Neural crest cell (in vitro differentiated cells): ENCODE measurements around the gene CIB2. TPM values are rescaled to one million over a fixed set of nuclear protein-coding genes. Genes with fewer than 3 reads are reported as not detected.

Experiments
- DNase-seq: peaks from one replicate; pipeline ENCODE4 v3.0.0; 2021; ENCODE audit warnings: low read depth, mixed read lengths, low spot score
- H3K27ac Mint-ChIP-seq: one replicate; pipeline ENCODE4 v1.8.0; 2021; ENCODE audit warnings: mild to moderate bottlenecking, mixed read lengths; ENCODE audit not compliant: unreplicated experiment
- H3K27me3 Mint-ChIP-seq: 2 replicates; pipeline ENCODE4 v1.8.0; 2021; ENCODE audit warnings: low read depth, mild to moderate bottlenecking, mixed read lengths
- H3K36me3 Mint-ChIP-seq: 2 replicates; pipeline ENCODE4 v1.8.0; 2021; ENCODE audit warnings: low read depth, mild to moderate bottlenecking, mixed read lengths
- H3K4me1 Mint-ChIP-seq: 2 replicates; pipeline ENCODE4 v1.8.0; 2021; ENCODE audit warnings: mixed read lengths
- H3K4me3 Mint-ChIP-seq: one replicate; pipeline ENCODE4 v1.8.0; 2021; ENCODE audit warnings: mild to moderate bottlenecking, mixed read lengths
- H3K9me3 Mint-ChIP-seq: 2 replicates; pipeline ENCODE4 v1.8.0; 2021; ENCODE audit warnings: mixed read lengths
- long read RNA-seq: library from polyadenylated mRNA; unstranded; transcript quantifications from one replicate; pipeline ENCODE4 v2.0.0, GENCODE V29; 2020
- total RNA-seq: library from RNA; stranded (reverse); gene quantifications from 2 replicates; pipeline ENCODE4 v1.2.1, GENCODE V29; 2021
- TF ChIP-seq, protein P1 (sequence below): fragments of 200-600 bp; sonication (generic); conservative IDR thresholded peaks from 2 replicates; pipeline ENCODE4 v1.5.0; 2021; ENCODE audit warnings: antibody characterized with exemption, mild to moderate bottlenecking

Gene CIB2
- total RNA-seq = 36.5 and 37.7 TPM in 2 replicates
- long read RNA-seq = 0 reads

DNA sequence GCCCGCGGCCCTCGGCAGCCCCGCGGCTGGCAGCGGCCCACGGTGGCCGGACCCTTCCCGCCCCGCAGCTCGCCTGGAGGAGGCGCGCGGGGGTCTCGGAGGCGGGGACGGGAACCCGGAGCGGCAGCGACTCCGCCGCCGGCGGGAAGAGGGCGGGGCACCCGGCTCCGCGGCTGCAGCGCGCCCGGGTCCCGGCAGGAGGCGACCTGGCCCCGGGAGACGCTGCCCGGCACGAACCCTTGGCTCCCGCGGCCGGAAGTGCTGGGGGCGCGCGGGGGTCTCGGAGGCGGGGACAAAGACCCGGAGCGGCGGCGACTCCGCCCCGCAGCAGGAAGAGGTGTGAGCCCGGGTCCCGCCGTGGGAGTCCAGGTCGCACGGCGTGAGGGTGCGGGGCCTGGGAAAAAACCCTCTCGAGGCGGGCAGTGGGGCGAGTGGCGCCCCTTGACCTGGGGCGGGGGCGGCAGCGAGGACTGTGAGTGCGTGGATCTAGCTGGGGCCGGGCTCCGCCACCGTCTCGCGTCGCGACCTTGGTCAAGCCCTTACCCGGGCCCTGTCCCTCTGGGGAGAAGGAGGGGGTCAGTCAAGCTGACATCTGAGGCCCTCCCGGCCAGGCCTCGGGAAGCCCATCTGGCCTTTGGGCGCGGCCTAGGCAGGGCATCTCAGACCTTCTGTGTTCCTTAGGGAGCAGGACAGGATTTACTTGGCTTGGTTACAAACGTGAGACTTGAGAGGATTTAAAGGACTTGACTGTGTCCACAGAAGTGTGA lies at the start of gene CIB2:
Gene CIB2, minus strand, starts transcription at position 151 of the 767 bp plus-strand sequence. CDS start 230 bp downstream, outside the sequence.
- peak within 1 kb of the TSS; percentile 86 for H3K4me3 Mint-ChIP-seq
- no peaks in the 10 kb centered on the region for H3K9me3 Mint-ChIP-seq
- H3K4me1 Mint-ChIP-seq = peaks cover 17% of the 10 kb centered on the region
- peak; percentile 87 for DNase-seq
- TF ChIP-seq, protein P1, sequence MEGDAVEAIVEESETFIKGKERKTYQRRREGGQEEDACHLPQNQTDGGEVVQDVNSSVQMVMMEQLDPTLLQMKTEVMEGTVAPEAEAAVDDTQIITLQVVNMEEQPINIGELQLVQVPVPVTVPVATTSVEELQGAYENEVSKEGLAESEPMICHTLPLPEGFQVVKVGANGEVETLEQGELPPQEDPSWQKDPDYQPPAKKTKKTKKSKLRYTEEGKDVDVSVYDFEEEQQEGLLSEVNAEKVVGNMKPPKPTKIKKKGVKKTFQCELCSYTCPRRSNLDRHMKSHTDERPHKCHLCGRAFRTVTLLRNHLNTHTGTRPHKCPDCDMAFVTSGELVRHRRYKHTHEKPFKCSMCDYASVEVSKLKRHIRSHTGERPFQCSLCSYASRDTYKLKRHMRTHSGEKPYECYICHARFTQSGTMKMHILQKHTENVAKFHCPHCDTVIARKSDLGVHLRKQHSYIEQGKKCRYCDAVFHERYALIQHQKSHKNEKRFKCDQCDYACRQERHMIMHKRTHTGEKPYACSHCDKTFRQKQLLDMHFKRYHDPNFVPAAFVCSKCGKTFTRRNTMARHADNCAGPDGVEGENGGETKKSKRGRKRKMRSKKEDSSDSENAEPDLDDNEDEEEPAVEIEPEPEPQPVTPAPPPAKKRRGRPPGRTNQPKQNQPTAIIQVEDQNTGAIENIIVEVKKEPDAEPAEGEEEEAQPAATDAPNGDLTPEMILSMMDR = peak; percentile 73
- no peaks in the 10 kb centered on the region for H3K36me3 Mint-ChIP-seq
- peak within 1 kb of the TSS; percentile 94 for H3K27ac Mint-ChIP-seq
- no peaks in the 10 kb centered on the region for H3K27me3 Mint-ChIP-seq

DNA sequence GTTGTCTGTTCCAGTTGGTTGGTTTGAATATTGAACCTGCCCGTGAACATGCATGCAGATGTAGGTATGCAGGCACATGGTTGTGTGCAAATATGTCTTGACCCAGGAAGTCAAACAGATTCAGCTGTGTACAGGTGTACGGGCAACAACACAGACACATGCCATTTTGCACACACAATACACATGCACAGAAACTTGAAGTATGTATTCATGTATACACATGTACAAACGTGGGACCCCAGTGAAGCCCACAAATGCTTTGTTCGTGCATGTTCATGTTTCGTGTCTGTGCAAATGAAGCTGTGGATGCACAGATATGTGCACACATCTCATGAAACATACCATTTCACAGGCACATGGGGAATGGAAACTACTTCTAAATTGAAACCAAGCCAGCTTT lies 48.7 kb upstream of the CIB2 start:
- H3K4me3 Mint-ChIP-seq = no peak overlapping the region
- H3K36me3 Mint-ChIP-seq = no peaks in the 10 kb centered on the region
- no peak for DNase-seq
- H3K4me1 Mint-ChIP-seq = no peaks in the 10 kb centered on the region
- H3K27ac Mint-ChIP-seq = no peak overlapping the region
- no peaks in the 10 kb centered on the region for H3K27me3 Mint-ChIP-seq
- TF ChIP-seq, protein P1 = no peak
- no peaks in the 10 kb centered on the region for H3K9me3 Mint-ChIP-seq

DNA sequence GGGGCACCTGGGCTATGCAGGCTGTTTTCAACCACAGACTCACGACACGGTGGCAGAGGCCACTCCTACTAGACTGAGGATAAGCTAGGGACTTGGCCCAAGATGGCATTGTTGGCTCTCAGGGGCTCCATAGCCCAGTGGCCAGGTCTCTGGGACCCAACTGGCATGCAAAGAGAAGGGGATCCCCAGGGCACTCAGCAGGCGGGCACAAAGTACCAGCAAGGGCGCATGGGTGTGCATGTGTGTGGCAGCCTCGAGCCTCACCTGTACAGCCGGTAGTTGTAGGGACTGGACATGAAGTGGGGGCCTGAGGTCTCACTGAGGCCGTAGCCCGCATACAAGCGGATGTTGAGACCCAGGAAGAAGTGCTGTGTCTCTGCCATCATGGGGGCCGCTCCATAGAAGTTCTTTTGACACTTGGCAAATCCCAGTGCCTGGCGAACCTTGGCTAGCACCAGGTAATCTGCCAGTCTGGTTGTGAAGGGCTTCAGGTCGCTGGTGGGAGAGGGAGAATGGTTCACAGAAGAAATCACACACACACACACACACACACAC lies 48.1 kb upstream of the CIB2 start:
- TF ChIP-seq, protein P1 = no peak
- no peak overlapping the region for H3K27ac Mint-ChIP-seq
- no peaks in the 10 kb centered on the region for H3K4me1 Mint-ChIP-seq
- no peak overlapping the region for H3K4me3 Mint-ChIP-seq
- no peaks in the 10 kb centered on the region for H3K27me3 Mint-ChIP-seq
- no peaks in the 10 kb centered on the region for H3K36me3 Mint-ChIP-seq
- no peak for DNase-seq
- no peaks in the 10 kb centered on the region for H3K9me3 Mint-ChIP-seq

DNA sequence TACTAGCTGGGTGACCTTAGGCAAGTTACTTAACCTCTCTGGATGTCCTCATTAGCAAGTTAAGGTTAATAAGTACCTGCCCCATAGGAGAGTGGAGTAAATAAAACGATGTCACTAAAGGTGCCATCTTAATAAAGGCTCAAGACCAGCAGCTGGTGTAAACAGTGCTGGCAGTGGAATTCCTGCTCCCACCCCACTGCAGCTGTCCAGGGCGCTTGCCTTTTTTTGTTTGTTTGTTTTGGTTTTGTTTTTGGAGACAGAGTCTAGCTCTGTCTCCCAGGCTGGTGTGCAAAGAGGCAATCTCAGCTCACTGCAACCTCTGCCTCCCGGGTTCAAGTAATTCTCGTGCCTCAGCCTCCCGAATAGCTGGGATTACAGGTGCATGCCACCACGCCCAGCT lies 46.8 kb upstream of the CIB2 start:
- H3K27me3 Mint-ChIP-seq = no peaks in the 10 kb centered on the region
- TF ChIP-seq, protein P1 = no peak
- peak overlapping the region; percentile 20 for H3K27ac Mint-ChIP-seq
- H3K9me3 Mint-ChIP-seq = no peaks in the 10 kb centered on the region
- no peaks in the 10 kb centered on the region for H3K36me3 Mint-ChIP-seq
- H3K4me1 Mint-ChIP-seq = no peaks in the 10 kb centered on the region
- H3K4me3 Mint-ChIP-seq = no peak overlapping the region
- no peak for DNase-seq

DNA sequence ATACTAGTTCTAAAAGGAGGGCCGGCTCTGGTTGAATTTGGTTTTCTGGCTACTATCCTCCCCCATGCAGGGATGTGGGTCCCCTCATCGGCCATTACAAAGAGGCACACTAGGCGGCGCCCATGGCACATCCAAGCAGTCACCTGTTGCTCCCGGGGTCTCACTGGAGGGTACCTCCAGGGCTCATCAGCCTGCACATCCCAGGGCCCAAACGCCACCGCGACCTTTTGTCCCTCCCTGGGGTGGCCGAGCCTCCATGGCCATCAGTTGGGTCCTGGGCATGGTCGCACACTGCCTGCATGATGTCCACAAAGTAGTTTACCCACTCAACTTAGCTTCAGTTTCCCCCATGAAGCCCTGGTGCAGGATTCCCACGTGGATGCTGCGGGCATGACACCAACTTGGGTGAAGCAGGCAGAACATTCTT lies 46.2 kb upstream of the CIB2 start:
- Mint-ChIP-seq H3K27me3 (no peaks in the 10 kb centered on the region), H3K27ac (no peak overlapping the region), H3K9me3 (no peaks in the 10 kb centered on the region), H3K4me3 (no peak overlapping the region), H3K36me3 (peaks cover 4% of the 10 kb centered on the region), H3K4me1 (no peaks in the 10 kb centered on the region)
- TF ChIP-seq, protein P1 = peak; percentile 78
- peak; percentile 67 for DNase-seq
